Uterus (tissue), 2 donors: ENCODE results near the gene TTC39B.

Source experiments
- CTCF ChIP-seq, 4 experiments: fragments of 200-600 bp in 2 of 4; fragments of 450-650 bp in 2 of 4; sonication (generic) in 2 of 4; IDR thresholded peaks; one replicate each; pipeline ENCODE4 v1.5.1; 2016 to 2019; ENCODE audit warnings: antibody characterized with exemption in 4 of 4, mild to moderate bottlenecking in 2 of 4, moderate library complexity in 1 of 4
- POLR2A ChIP-seq, 2 donors: fragments of 450-650 bp; IDR thresholded peaks; one replicate each; pipeline ENCODE4 v1.6.1; 2016; ENCODE audit warnings: antibody characterized with exemption in 2 of 2, mild to moderate bottlenecking in 1 of 2, moderate library complexity in 1 of 2

GRCh38 chr9:15354713-15355112, 47.7 kb upstream of the TTC39B start:
- TF ChIP-seq CTCF (IDR thresholded peaks at IDR 0.05) (no peak), POLR2A (IDR thresholded peaks at IDR 0.05) (no peak)
